Pancreas (tissue), 10 donors: Measurements from ENCODE around the gene MED17. TPM values are rescaled to one million over a fixed set of nuclear protein-coding genes. Genes with fewer than 3 reads are reported as not detected.
"Not testable (repeated sequence)": the region's sequence is repeated elsewhere in the genome, so short reads cannot be mapped to it uniquely, and the experiment has no call there.

Experiments used
- ATAC-seq, 4 donors: fragments of 200-7000 bp; cut with Tn5 transposase; one replicate each; pipeline versions ENCODE4 v1.8.0 to v1.9.1; 2020; ENCODE audit warnings: mild to moderate bottlenecking in 4 of 4, moderate library complexity in 4 of 4
- DNase-seq, 6 donors: peaks; one replicate each; pipeline ENCODE4 v3.0.0-alpha.2; 2020
- FAIRE-seq: peaks from 2 replicates; lab custom pipeline; 2012; peaks lifted over from hg19 to GRCh38; lab: Jason Lieb, UNC
- H3K27ac ChIP-seq, 4 donors: fragments of 200-600 bp; sonication (generic); 1 replicate in 3 of 4; 2 replicates in 1 of 4; pipeline versions ENCODE4 v1.5.0 to v1.8.0; 2020
- H3K27me3 ChIP-seq, 4 donors: fragments of 200-600 bp; one replicate each; pipeline ENCODE4 v1.8.0; 2021
- H3K36me3 ChIP-seq, 3 donors: fragments of 200-600 bp; sonication (generic) in 1 of 3; one replicate each; pipeline versions ENCODE4 v1.5.0 to v1.8.0; 2020 to 2021
- H3K4me1 ChIP-seq, 3 donors: fragments of 200-600 bp; one replicate each; pipeline ENCODE4 v1.8.0; 2021
- H3K4me3 ChIP-seq, 4 donors: fragments of 200-600 bp; sonication (generic) in 2 of 4; one replicate each; pipeline versions ENCODE4 v1.5.0 to v1.8.0; 2020 to 2021
- H3K9me3 ChIP-seq, 4 donors: fragments of 200-600 bp; one replicate each; pipeline ENCODE4 v1.8.0; 2021
- CTCF ChIP-seq, 4 donors: fragments of 200-600 bp; sonication (generic) in 3 of 4; IDR thresholded peaks; one replicate each; pipeline versions ENCODE4 v1.5.0 to v1.8.0; 2021; ENCODE audit warnings: antibody characterized with exemption in 4 of 4
- WGBS, 2 donors: extraction: QIAGEN DNeasy Blood & Tissue Kit; methylation state at CpG; one replicate each; pipeline ENCODE4 v1.1.7; 2013; 5-methylcytosine and 5-hydroxymethylcytosine counted together
- intact Hi-C, 3 donors: fragments of 100-400 bp; cut with DNase I; formaldehyde crosslinking; loops; one replicate each; pipeline versions ENCODE4 v1.11.1 to v1.14.2; 2022
- polyA plus RNA-seq, 2 donors: library from polyadenylated mRNA; stranded (reverse); fragments of 200-250 nt; gene quantifications; one replicate each; pipeline ENCODE4 v1.2.3, GENCODE V29; 2013
- total RNA-seq, 6 donors: library from RNA; stranded (reverse); fragmentation: NEBNext Ultra II Directional in 4 of 6; extraction: Animal tissue kit (Norgen Biotek cat#: 25700) in 4 of 6; gene quantifications; one replicate each; pipeline versions ENCODE4 v1.2.1 to v1.2.4, GENCODE V29; 2021 to 2023
- donor health status: healthy with polysubstance abuse.
- donor health status: DM: no; HTN: no; CAD: no; lungs with moderate emphysema.
- donor health status: DM: no; HTN: no; CAD: no.
- donor health status: control.
- donor health status: control.
- donor health status: Bipolar disorder and iron deficiency.
- donor health status: DM: yes; HTN: yes; CAD: no.
- donor health status: DM: no; HTN: no; CAD: no.
- donor health status: DM: no; HTN: no; CAD: no.
- donor health status: DM: yes; HTN: yes; CAD: no.

MED17 gene
- total and polyA plus RNA-seq, 8 donors = 6.6 to 17.8 (median 11.1) TPM

GRCh38 chr11:93773601-93774200 lies 10.4 kb upstream of the MED17 start:
- WGBS, 2 donors = 87 to 91% methylated on average over 8 to 10 of the region's 10 CpGs
- Histone ChIP-seq H3K27me3 (no peaks in the 10 kb centered on the region), H3K4me1 (no peaks in the 10 kb centered on the region), H3K4me3 (no peak overlapping the region), H3K27ac (no peak overlapping the region), H3K36me3 (no peaks in the 10 kb centered on the region), H3K9me3 (no peaks in the 10 kb centered on the region)
- DNase-seq (peak in 1 of 6 donors; percentile 64), FAIRE-seq (no peak), ATAC-seq (no peak)
- no peak for TF ChIP-seq CTCF (IDR thresholded peaks at IDR 0.05)
- intact Hi-C loops = no loop called here

DNA sequence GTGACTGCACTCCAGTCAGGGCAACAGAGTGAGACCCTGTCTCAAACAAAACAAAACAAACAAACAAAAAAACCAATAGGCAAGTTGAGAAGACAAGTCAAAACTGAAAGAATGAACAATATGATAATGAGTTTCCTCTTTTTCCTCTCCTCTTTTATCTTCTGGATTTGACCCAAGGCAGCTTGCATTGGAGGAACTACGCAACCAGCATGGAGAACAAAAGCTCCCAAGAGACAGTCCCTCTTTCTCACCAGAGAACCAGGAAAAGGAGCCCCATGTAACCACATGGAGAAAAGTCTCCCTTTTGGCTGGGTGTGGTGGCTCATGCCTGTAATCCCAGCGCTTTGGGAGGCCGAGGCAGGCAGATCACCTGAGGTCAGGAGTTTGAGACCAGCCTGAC lies 9.5 kb upstream of the MED17 start:
- ATAC-seq, H3K4me3 ChIP-seq, H3K27ac ChIP-seq, FAIRE-seq, H3K4me1 ChIP-seq, H3K9me3 ChIP-seq, DNase-seq, H3K36me3 ChIP-seq, H3K27me3 ChIP-seq, intact Hi-C loops: not testable (repeated sequence)
- 92 to 98% methylated on average over 2 to 3 of the region's 3 CpGs for WGBS, 2 donors

GRCh38 chr11:93775289-93775688 lies 8.8 kb upstream of the MED17 start:
- Histone ChIP-seq H3K36me3 (no peaks in the 10 kb centered on the region), H3K27ac (no peak overlapping the region), H3K9me3 (no peaks in the 10 kb centered on the region), H3K4me1 (no peaks in the 10 kb centered on the region), H3K27me3 (no peaks in the 10 kb centered on the region), H3K4me3 (no peak overlapping the region)
- no peak for TF ChIP-seq CTCF (IDR thresholded peaks at IDR 0.05)
- ATAC-seq (no peak), FAIRE-seq (no peak), DNase-seq (no peak)
- 52 to 63% methylated on average over 2 of the region's 2 CpGs for WGBS, 2 donors
- intact Hi-C loops = no loop called here

GRCh38 chr11:93783362-93783761 lies 720 bp upstream of the MED17 start:
- WGBS, 2 donors = 46 to 48% methylated on average over 7 of the region's 7 CpGs
- H3K4me3 ChIP-seq = peak overlapping the region; percentile 72 to 92 (median 83)
- no peak for TF ChIP-seq CTCF (IDR thresholded peaks at IDR 0.05)
- DNase-seq (no peak), FAIRE-seq (no peak), ATAC-seq (no peak)
- H3K27me3 ChIP-seq = no peaks in the 10 kb centered on the region
- H3K9me3 ChIP-seq = no peaks in the 10 kb centered on the region
- intact Hi-C loops = no loop called here
- peaks cover 0 to 22% (median 21%) of the 10 kb centered on the region in 3 donors for H3K4me1 ChIP-seq
- no peaks in the 10 kb centered on the region for H3K36me3 ChIP-seq
- H3K27ac ChIP-seq = peak overlapping the region in 2 of 4 donors; percentile 88 to 91

- no peak for FAIRE-seq
- intact Hi-C loops = no loop called here
- Histone ChIP-seq H3K27ac (peak overlapping the region; percentile 68 to 91 (median 82)), H3K4me1 (peaks cover 0 to 22% (median 21%) of the 10 kb centered on the region in 3 donors), H3K4me3 (peak overlapping the region; percentile 72 to 92 (median 83)), H3K9me3 (no peaks in the 10 kb centered on the region), H3K36me3 (no peaks in the 10 kb centered on the region), H3K27me3 (no peaks in the 10 kb centered on the region)
- ATAC-seq = peak; percentile 38 to 60 (median 51)
- TF ChIP-seq CTCF (IDR thresholded peaks at IDR 0.05) = no peak
- DNase-seq = no peak
- 0 to 1% methylated on average over 10 of the region's 10 CpGs for WGBS, 2 donors
Measured at GRCh38 chr11:93783765-93784144, 327 bp upstream of the MED17 start.
